ENCODE results near the gene IDUA. TPM values are rescaled to one million over a fixed set of nuclear protein-coding genes. Genes with fewer than 3 reads are reported as not detected.
"Not testable (repeated sequence)": the region's sequence is repeated elsewhere in the genome, so short reads cannot be mapped to it uniquely, and the experiment has no call there.

Gene IDUA
- total RNA-seq (ENCODE audit: low replicate concordance): 20.3 and 21.7 TPM in 2 replicates

GRCh38 chr4:986879-987623, at the start of gene IDUA:
TSS of gene IDUA (plus strand) at chr4:987044. CDS start at chr4:987085, 41 bp downstream.
- H3K4me3 ChIP-seq (ENCODE audit: low read depth, low read length): peak within 1 kb of the TSS; percentile 83
- DNase-seq (ENCODE audit: low read depth): peak; percentile 48
- TF ChIP-seq CTCF (IDR thresholded peaks at IDR 0.05; ENCODE audit: insufficient read depth, low read length): peak; percentile 52

- not testable (repeated sequence) for H3K4me3 ChIP-seq (ENCODE audit: low read depth, low read length); DNase-seq (ENCODE audit: low read depth)
Measured at GRCh38 chr4:939508-939907, 47.3 kb upstream of the IDUA start.

- TF ChIP-seq CTCF (IDR thresholded peaks at IDR 0.05; ENCODE audit: insufficient read depth, low read length): no peak
- H3K4me3 ChIP-seq (ENCODE audit: low read depth, low read length): no peak overlapping the region
- DNase-seq (ENCODE audit: low read depth): no peak
Measured at GRCh38 chr4:945274-946102, 41.4 kb upstream of the IDUA start.

- no peak for DNase-seq (ENCODE audit: low read depth)
- TF ChIP-seq CTCF (IDR thresholded peaks at IDR 0.05; ENCODE audit: insufficient read depth, low read length): no peak
- no peak overlapping the region for H3K4me3 ChIP-seq (ENCODE audit: low read depth, low read length)
Measured at GRCh38 chr4:946103-946450, 40.8 kb upstream of the IDUA start.

- no peak overlapping the region for H3K4me3 ChIP-seq (ENCODE audit: low read depth, low read length)
- no peak for TF ChIP-seq CTCF (IDR thresholded peaks at IDR 0.05; ENCODE audit: insufficient read depth, low read length)
- no peak for DNase-seq (ENCODE audit: low read depth)
Measured at GRCh38 chr4:946517-947471, 40.0 kb upstream of the IDUA start.

- DNase-seq (ENCODE audit: low read depth): no peak
- no peak for TF ChIP-seq CTCF (IDR thresholded peaks at IDR 0.05; ENCODE audit: insufficient read depth, low read length)
- H3K4me3 ChIP-seq (ENCODE audit: low read depth, low read length): no peak overlapping the region
Measured at GRCh38 chr4:947491-947971, 39.3 kb upstream of the IDUA start.

Data from fibroblast of the aortic adventitia (primary cell).